ENCODE results near the gene FAM81A.

The FAM81A gene

GRCh38 chr15:59539799-59540198 lies 101.8 kb downstream of the FAM81A start:
- DNase-seq (ENCODE audit: low spot score), result no peak
- FAIRE-seq, result no peak

GRCh38 chr15:59540654-59541053 lies 102.7 kb downstream of the FAM81A start:
- DNase-seq (ENCODE audit: low spot score), result no peak
- FAIRE-seq, result no peak

- DNase-seq (ENCODE audit: low spot score), result no peak
- no peak for FAIRE-seq
These were observed 103.8 kb downstream of the FAM81A start for GRCh38 chr15:59541750-59542149.

- DNase-seq (ENCODE audit: low spot score) (no peak), FAIRE-seq (no peak)
These were observed 105.9 kb downstream of the FAM81A start for GRCh38 chr15:59543721-59544547.

GRCh38 chr15:59545573-59545972 lies 107.6 kb downstream of the FAM81A start:
- FAIRE-seq (no peak), DNase-seq (ENCODE audit: low spot score) (no peak)

GRCh38 chr15:59548501-59549226 lies 110.7 kb downstream of the FAM81A start:
- no peak for DNase-seq (ENCODE audit: low spot score)
- no peak for FAIRE-seq

- FAIRE-seq (no peak), DNase-seq (ENCODE audit: low spot score) (no peak)
These were observed 111.6 kb downstream of the FAM81A start for GRCh38 chr15:59549301-59550185.

GRCh38 chr15:59550530-59550929 lies 112.5 kb downstream of the FAM81A start:
- no peak for FAIRE-seq
- no peak for DNase-seq (ENCODE audit: low spot score)

- no peak for FAIRE-seq
- no peak for DNase-seq (ENCODE audit: low spot score)
These were observed 113.0 kb downstream of the FAM81A start for GRCh38 chr15:59550956-59551355.

- peak; percentile 39 for DNase-seq (ENCODE audit: low spot score)
These were observed 116.1 kb downstream of the FAM81A start for GRCh38 chr15:59553879-59554735.

GRCh38 chr15:59555696-59556095 lies 117.7 kb downstream of the FAM81A start:
- FAIRE-seq (no peak), DNase-seq (ENCODE audit: low spot score) (no peak)

More at GRCh38 chr15:59553879-59554735, 116.1 kb downstream of the FAM81A start:
- no peak for FAIRE-seq

GRCh38 chr15:59556380-59556779 lies 118.4 kb downstream of the FAM81A start:
- no peak for DNase-seq (ENCODE audit: low spot score)
- FAIRE-seq, result no peak

GRCh38 chr15:59557581-59557980 lies 119.6 kb downstream of the FAM81A start:
- DNase-seq (ENCODE audit: low spot score), result no peak

GRCh38 chr15:59558851-59559250 lies 120.9 kb downstream of the FAM81A start:
- FAIRE-seq (no peak), DNase-seq (ENCODE audit: low spot score) (no peak)

More at GRCh38 chr15:59557581-59557980, 119.6 kb downstream of the FAM81A start:
- no peak for FAIRE-seq

- FAIRE-seq (no peak), DNase-seq (ENCODE audit: low spot score) (no peak)
These were observed 123.6 kb downstream of the FAM81A start for GRCh38 chr15:59561547-59561946.

GRCh38 chr15:59562448-59563186 lies 124.6 kb downstream of the FAM81A start:
- DNase-seq (ENCODE audit: low spot score) (no peak), FAIRE-seq (no peak)

- FAIRE-seq (no peak), DNase-seq (ENCODE audit: low spot score) (no peak)
These were observed 127.3 kb downstream of the FAM81A start for GRCh38 chr15:59565299-59565698.

- DNase-seq (ENCODE audit: low spot score) (no peak), FAIRE-seq (no peak)
These were observed 129.3 kb downstream of the FAM81A start for GRCh38 chr15:59567324-59567723.

GRCh38 chr15:59569477-59569876 lies 131.5 kb downstream of the FAM81A start:
- FAIRE-seq (no peak), DNase-seq (ENCODE audit: low spot score) (no peak)

- FAIRE-seq (no peak), DNase-seq (ENCODE audit: low spot score) (no peak)
These were observed 132.3 kb downstream of the FAM81A start for GRCh38 chr15:59570315-59570714.
